Stimulated activated CD4-positive, alpha-beta T cell treated with anti-CD3 and anti-CD28 coated beads, Interleukin-12 subunit alpha, Interleukin-12 subunit beta, amount 100 ng/mL, for 48 hours (primary cell): ENCODE results near the gene CATSPERE.
"Not testable (repeated sequence)": the region's sequence is repeated elsewhere in the genome, so short reads cannot be mapped to it uniquely, and the experiment has no call there.

Experiments
- DNase-seq, 3 donors: peaks; one replicate each; pipeline ENCODE4 v3.0.0-alpha.2; 2020; ENCODE audit warnings: low read depth in 2 of 3, low spot score in 1 of 3

The CATSPERE gene

GRCh38 chr1:244536316-244536715 lies 75.2 kb downstream of the CATSPERE start:
- DNase-seq, result no peak

GRCh38 chr1:244545511-244545910 lies 84.4 kb downstream of the CATSPERE start:
- no peak for DNase-seq

GRCh38 chr1:244548558-244549115 lies 87.6 kb downstream of the CATSPERE start:
- no peak for DNase-seq

GRCh38 chr1:244552336-244552735 lies 91.3 kb downstream of the CATSPERE start:
- DNase-seq, result no peak

- DNase-seq, result no peak
These were observed 95.2 kb downstream of the CATSPERE start for GRCh38 chr1:244556263-244556662.

- no peak for DNase-seq
These were observed 96.5 kb downstream of the CATSPERE start for GRCh38 chr1:244557565-244557964.

GRCh38 chr1:244559561-244559960 lies 98.5 kb downstream of the CATSPERE start:
- DNase-seq, result no peak

GRCh38 chr1:244562877-244563276 lies 101.8 kb downstream of the CATSPERE start:
- DNase-seq, result not testable (repeated sequence)

GRCh38 chr1:244573768-244574167 lies 112.7 kb downstream of the CATSPERE start:
- no peak for DNase-seq

- no peak for DNase-seq
These were observed 115.3 kb downstream of the CATSPERE start for GRCh38 chr1:244576259-244576892.

GRCh38 chr1:244578205-244578604 lies 117.1 kb downstream of the CATSPERE start:
- not testable (repeated sequence) for DNase-seq

GRCh38 chr1:244583358-244583982 lies 122.4 kb downstream of the CATSPERE start:
- DNase-seq, result no peak

- DNase-seq, result no peak
These were observed 124.8 kb downstream of the CATSPERE start for GRCh38 chr1:244585867-244586266.

GRCh38 chr1:244590670-244591069 lies 129.6 kb downstream of the CATSPERE start:
- no peak for DNase-seq

- DNase-seq, result no peak
These were observed 137.5 kb downstream of the CATSPERE start for GRCh38 chr1:244598611-244599010.

- DNase-seq, result peak; percentile 24 to 34 (median 29)
These were observed 138.9 kb downstream of the CATSPERE start for GRCh38 chr1:244599937-244600350.

GRCh38 chr1:244601336-244601735 lies 140.3 kb downstream of the CATSPERE start:
- no peak for DNase-seq

- no peak for DNase-seq
These were observed 142.4 kb downstream of the CATSPERE start for GRCh38 chr1:244603498-244603897.

- no peak for DNase-seq
These were observed 144.8 kb downstream of the CATSPERE start for GRCh38 chr1:244605835-244606370.

GRCh38 chr1:244614113-244614836 lies 153.2 kb downstream of the CATSPERE start:
- no peak for DNase-seq

- DNase-seq, result no peak
These were observed 153.8 kb downstream of the CATSPERE start for GRCh38 chr1:244614879-244615278.

GRCh38 chr1:244615301-244615700 lies 154.2 kb downstream of the CATSPERE start:
- no peak for DNase-seq
